ENCODE measurements around the gene HCRT.
A peak's percentile ranks its signal among the peaks of the same experiment; 100 is the strongest.

Gene HCRT

DNA sequence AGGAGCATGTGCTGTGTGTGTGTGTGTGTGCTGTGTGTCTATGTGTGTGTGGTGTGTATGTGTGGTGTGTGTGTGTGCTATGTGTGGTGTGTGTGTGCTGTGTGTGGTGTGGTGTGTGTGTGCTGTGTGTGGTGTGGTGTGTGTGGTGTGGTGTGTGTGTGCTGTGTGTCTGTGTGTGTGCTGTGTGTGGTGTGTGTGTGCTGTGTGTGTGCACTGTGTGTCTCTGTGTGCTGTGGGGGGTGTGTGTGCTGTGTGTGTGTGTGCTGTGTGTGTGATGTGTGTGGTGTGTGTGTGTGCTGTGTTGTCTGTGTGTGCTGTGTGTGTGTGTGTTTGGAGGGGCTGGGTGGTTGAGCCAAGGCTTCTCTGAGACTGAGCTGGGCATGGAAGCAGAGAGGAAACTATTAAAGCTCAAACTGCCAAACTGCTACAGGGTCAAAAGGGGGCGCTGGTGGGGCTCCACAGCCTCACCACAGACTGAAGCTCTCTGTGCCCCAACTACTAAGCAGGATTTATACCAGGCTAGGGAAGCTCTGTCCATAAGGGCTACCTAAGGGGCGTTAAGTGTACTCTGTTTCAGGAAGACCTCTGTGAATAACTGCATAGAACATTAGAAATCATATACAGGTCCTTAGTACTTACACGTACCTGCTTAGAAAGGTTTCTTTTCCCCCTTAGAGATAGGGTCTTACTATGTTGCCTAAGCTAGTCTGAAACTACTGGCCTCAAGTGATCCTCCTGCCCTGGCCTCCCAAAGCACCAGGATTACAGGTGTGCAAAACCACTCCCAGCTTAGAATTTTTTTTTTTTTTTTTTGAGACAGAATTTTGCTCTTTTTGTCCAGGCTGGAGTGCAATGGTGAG, 36.9 kb upstream of the HCRT start:
- peaks cover 18 to 38% of the 10 kb centered on the region in 2 experiments for H3K36me3 ChIP-seq (ENCODE audit: control insufficient read depth in 2 of 2, insufficient read depth in 1 of 2, low read length in 2 of 2)
- no peak overlapping the region for H3K4me3 ChIP-seq (ENCODE audit: low read depth, low read length)
- H3K4me1 ChIP-seq (ENCODE audit: control insufficient read depth, insufficient read depth, low read length): no peaks in the 10 kb centered on the region; the same call in 1 of the 2 replicates
- no peak overlapping the region for H3K27ac ChIP-seq (ENCODE audit: extremely low read depth, low read depth, low read length)
- no peaks in the 10 kb centered on the region for H3K9me3 ChIP-seq (ENCODE audit: control insufficient read depth, insufficient read depth, low read depth, low read length)
- CTCF ChIA-PET: interaction anchor here (0.6 to 3.6 kb wide), 65 partner anchors 9 to 1721 kb away, joined by 3 to 27 read pairs (median 5); partner anchors contain the start of genes CAVIN1, GHDC, HCRT and NKIRAS2
- POLR2A ChIA-PET: interaction anchor here (0.6 to 1.4 kb wide), 5 partner anchors 9 to 55 kb away, joined by 3 to 8 read pairs (median 4); partner anchors contain the start of gene STAT5B
- TF ChIP-seq SP7 (tag by site-specific recombination; IDR thresholded peaks at IDR 0.05): no peak
- TF ChIP-seq, protein P1, sequence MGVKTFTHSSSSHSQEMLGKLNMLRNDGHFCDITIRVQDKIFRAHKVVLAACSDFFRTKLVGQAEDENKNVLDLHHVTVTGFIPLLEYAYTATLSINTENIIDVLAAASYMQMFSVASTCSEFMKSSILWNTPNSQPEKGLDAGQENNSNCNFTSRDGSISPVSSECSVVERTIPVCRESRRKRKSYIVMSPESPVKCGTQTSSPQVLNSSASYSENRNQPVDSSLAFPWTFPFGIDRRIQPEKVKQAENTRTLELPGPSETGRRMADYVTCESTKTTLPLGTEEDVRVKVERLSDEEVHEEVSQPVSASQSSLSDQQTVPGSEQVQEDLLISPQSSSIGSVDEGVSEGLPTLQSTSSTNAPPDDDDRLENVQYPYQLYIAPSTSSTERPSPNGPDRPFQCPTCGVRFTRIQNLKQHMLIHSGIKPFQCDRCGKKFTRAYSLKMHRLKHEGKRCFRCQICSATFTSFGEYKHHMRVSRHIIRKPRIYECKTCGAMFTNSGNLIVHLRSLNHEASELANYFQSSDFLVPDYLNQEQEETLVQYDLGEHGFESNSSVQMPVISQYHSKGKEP (tag by site-specific recombination; IDR thresholded peaks at IDR 0.05): no peak
- TF ChIP-seq GLIS1 (tag by site-specific recombination; IDR thresholded peaks at IDR 0.05): no peak; the same call in 1 of the 2 replicates
- no peak for TF ChIP-seq ZNF2 (tag by site-specific recombination; IDR thresholded peaks at IDR 0.05)
- TF ChIP-seq ZNF791 (tag by site-specific recombination; IDR thresholded peaks at IDR 0.05): no peak
- TF ChIP-seq, protein P2, sequence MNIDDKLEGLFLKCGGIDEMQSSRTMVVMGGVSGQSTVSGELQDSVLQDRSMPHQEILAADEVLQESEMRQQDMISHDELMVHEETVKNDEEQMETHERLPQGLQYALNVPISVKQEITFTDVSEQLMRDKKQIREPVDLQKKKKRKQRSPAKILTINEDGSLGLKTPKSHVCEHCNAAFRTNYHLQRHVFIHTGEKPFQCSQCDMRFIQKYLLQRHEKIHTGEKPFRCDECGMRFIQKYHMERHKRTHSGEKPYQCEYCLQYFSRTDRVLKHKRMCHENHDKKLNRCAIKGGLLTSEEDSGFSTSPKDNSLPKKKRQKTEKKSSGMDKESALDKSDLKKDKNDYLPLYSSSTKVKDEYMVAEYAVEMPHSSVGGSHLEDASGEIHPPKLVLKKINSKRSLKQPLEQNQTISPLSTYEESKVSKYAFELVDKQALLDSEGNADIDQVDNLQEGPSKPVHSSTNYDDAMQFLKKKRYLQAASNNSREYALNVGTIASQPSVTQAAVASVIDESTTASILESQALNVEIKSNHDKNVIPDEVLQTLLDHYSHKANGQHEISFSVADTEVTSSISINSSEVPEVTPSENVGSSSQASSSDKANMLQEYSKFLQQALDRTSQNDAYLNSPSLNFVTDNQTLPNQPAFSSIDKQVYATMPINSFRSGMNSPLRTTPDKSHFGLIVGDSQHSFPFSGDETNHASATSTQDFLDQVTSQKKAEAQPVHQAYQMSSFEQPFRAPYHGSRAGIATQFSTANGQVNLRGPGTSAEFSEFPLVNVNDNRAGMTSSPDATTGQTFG (tag by site-specific recombination; IDR thresholded peaks at IDR 0.05; ENCODE audit: borderline replicate concordance): no peak; the same call in 1 of the 2 replicates
- no peak for TF ChIP-seq ZNF138 (tag by site-specific recombination; IDR thresholded peaks at IDR 0.05; ENCODE audit: borderline replicate concordance)
- TF ChIP-seq ZNF670 (tag by site-specific recombination; IDR thresholded peaks at IDR 0.05; ENCODE audit: low read depth): no peak; the same call in 1 of the 2 replicates
- TF ChIP-seq, protein P3, sequence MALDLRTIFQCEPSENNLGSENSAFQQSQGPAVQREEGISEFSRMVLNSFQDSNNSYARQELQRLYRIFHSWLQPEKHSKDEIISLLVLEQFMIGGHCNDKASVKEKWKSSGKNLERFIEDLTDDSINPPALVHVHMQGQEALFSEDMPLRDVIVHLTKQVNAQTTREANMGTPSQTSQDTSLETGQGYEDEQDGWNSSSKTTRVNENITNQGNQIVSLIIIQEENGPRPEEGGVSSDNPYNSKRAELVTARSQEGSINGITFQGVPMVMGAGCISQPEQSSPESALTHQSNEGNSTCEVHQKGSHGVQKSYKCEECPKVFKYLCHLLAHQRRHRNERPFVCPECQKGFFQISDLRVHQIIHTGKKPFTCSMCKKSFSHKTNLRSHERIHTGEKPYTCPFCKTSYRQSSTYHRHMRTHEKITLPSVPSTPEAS (tag by site-specific recombination; IDR thresholded peaks at IDR 0.05): peak; percentile 100
- TF ChIP-seq GLI2 (tag by site-specific recombination; IDR thresholded peaks at IDR 0.05; ENCODE audit: borderline replicate concordance, low read depth): no peak
- TF ChIP-seq ZNF404 (tag by site-specific recombination; IDR thresholded peaks at IDR 0.05): no peak
- no peak for TF ChIP-seq IKZF3 (tag by site-specific recombination; IDR thresholded peaks at IDR 0.05)
- TF ChIP-seq ZNF366 (tag by site-specific recombination; conservative IDR thresholded peaks at IDR 0.05): no peak
- no peak for TF ChIP-seq ZNF214 (tag by site-specific recombination; IDR thresholded peaks at IDR 0.05; ENCODE audit: borderline replicate concordance)
- TF ChIP-seq ZNF274 (IDR thresholded peaks at IDR 0.05; ENCODE audit: low read length): no peak
- TF ChIP-seq ZNF274 (tag by site-specific recombination; IDR thresholded peaks at IDR 0.05; ENCODE audit: borderline replicate concordance): no peak
- TF ChIP-seq OSR2 (tag by site-specific recombination; IDR thresholded peaks at IDR 0.05): no peak; the same call in 1 of the 2 replicates
- no peak for TF ChIP-seq ZNF510 (tag by site-specific recombination; IDR thresholded peaks at IDR 0.05; ENCODE audit: insufficient replicate concordance)
- TF ChIP-seq ZNF202 (tag by site-specific recombination; IDR thresholded peaks at IDR 0.05; ENCODE audit: borderline replicate concordance): no peak
- TF ChIP-seq, protein P4, sequence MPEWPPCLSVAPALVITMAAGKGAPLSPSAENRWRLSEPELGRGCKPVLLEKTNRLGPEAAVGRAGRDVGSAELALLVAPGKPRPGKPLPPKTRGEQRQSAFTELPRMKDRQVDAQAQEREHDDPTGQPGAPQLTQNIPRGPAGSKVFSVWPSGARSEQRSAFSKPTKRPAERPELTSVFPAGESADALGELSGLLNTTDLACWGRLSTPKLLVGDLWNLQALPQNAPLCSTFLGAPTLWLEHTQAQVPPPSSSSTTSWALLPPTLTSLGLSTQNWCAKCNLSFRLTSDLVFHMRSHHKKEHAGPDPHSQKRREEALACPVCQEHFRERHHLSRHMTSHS (tag by site-specific recombination; IDR thresholded peaks at IDR 0.05): 0 out of 2 replicates have a peak, but pooled peaks have one; percentile 75
- no peak for TF ChIP-seq ZNF555 (tag by site-specific recombination; conservative IDR thresholded peaks at IDR 0.05)
- TF ChIP-seq ZNF529 (tag by site-specific recombination; IDR thresholded peaks at IDR 0.05; ENCODE audit: insufficient replicate concordance): no peak
- TF ChIP-seq ZNF121 (tag by site-specific recombination; IDR thresholded peaks at IDR 0.05): no peak
- TF ChIP-seq ZSCAN16 (tag by site-specific recombination; IDR thresholded peaks at IDR 0.05): no peak
- peak; percentile 56; the same call in 1 of the 2 replicates for TF ChIP-seq ZNF266 (tag by site-specific recombination; IDR thresholded peaks at IDR 0.05; ENCODE audit: low read depth)
- TF ChIP-seq ZNF513 (tag by site-specific recombination; IDR thresholded peaks at IDR 0.05): no peak
- TF ChIP-seq ZNF335 (tag by site-specific recombination; conservative IDR thresholded peaks at IDR 0.05): no peak
- TF ChIP-seq ZNF76 (tag by site-specific recombination; IDR thresholded peaks at IDR 0.05; ENCODE audit: borderline replicate concordance, low read depth): no peak

Data from HEK293 (cell line).